H1 (cell line): ENCODE data around the gene ADA. TPM values are rescaled to one million over a fixed set of nuclear protein-coding genes. Genes with fewer than 3 reads are reported as not detected.

Experiments used
- CTCF ChIA-PET: fragments of 300-600 bp; sonication (Branson Sonifier 250); formaldehyde crosslinking; loops from one replicate; lab custom pipeline; 2021; ENCODE audit not compliant: partially characterized antibody; lab: Charles Lee
- POLR2A ChIA-PET: fragments of 300-600 bp; sonication (Branson Sonifier 250); formaldehyde crosslinking; loops from one replicate; lab custom pipeline; 2021; ENCODE audit warnings: inconsistent platforms; ENCODE audit not compliant: partially characterized antibody; lab: Charles Lee
- DNase-seq, 2 experiments: peaks; one replicate each; pipeline versions ENCODE4 v3.0.0 to v3.0.0-alpha.2; 2010 to 2022; ENCODE audit warnings: low spot score in 2 of 2, low read depth in 1 of 2, mixed read lengths in 1 of 2
- FAIRE-seq: peaks from 2 replicates; lab custom pipeline; 2011; peaks lifted over from hg19 to GRCh38; lab: Jason Lieb, UNC
- H2AFZ ChIP-seq: 2 replicates; pipeline ENCODE4 v1.8.1; 2012; ENCODE audit warnings: low read length, inconsistent platforms
- H2AK5ac ChIP-seq: 2 replicates; pipeline ENCODE4 v1.6.1; 2013; ENCODE audit warnings: low read depth, low read length
- H2BK120ac ChIP-seq: replicated peaks from 2 replicates; pipeline ENCODE3; 2013; ENCODE audit warnings: low read depth, low read length, inconsistent platforms
- H2BK12ac ChIP-seq: 2 replicates; pipeline ENCODE4 v1.6.1; 2013; ENCODE audit warnings: low read depth, low read length
- H2BK15ac ChIP-seq: 2 replicates; pipeline ENCODE4 v1.6.1; 2013; ENCODE audit warnings: low read length
- H2BK20ac ChIP-seq: 2 replicates; pipeline ENCODE4 v1.6.1; 2013; ENCODE audit warnings: low read length
- H2BK5ac ChIP-seq: 2 replicates; pipeline ENCODE4 v1.6.1; 2013; ENCODE audit warnings: low read depth, low read length
- H3K14ac ChIP-seq: 2 replicates; pipeline ENCODE4 v1.6.1; 2013; ENCODE audit warnings: inconsistent platforms; ENCODE audit not compliant: insufficient read length
- H3K18ac ChIP-seq: 2 replicates; pipeline ENCODE4 v1.6.1; 2013; ENCODE audit warnings: low read length; ENCODE audit errors: extremely low read depth
- H3K23ac ChIP-seq: 2 replicates; pipeline ENCODE4 v1.6.1; 2013; ENCODE audit warnings: inconsistent platforms; ENCODE audit not compliant: insufficient read length
- H3K23me2 ChIP-seq: 2 replicates; pipeline ENCODE4 v1.6.1; 2013; ENCODE audit warnings: low read depth, low read length
- H3K27ac ChIP-seq: 2 replicates; pipeline ENCODE4 v1.6.1; 2011; ENCODE audit warnings: low read depth, low read length, inconsistent platforms
- H3K27me3 ChIP-seq, 4 experiments: replicated peaks in 1 of 4; 1 replicate in 1 of 4; 2 replicates in 3 of 4; pipeline versions ENCODE4 v1.6.1 to v1.8.1; 2011 to 2013; ENCODE audit warnings: low read length in 3 of 4, mild to moderate bottlenecking in 3 of 4, inconsistent platforms in 2 of 4, mixed read lengths in 2 of 4, moderate library complexity in 1 of 4; ENCODE audit not compliant: control insufficient read depth in 3 of 4, insufficient read depth in 3 of 4; ENCODE audit errors: extremely low read depth in 1 of 4
- H3K36me3 ChIP-seq, 4 experiments: 2 replicates each; pipeline versions ENCODE4 v1.6.1 to v1.8.1; 2011 to 2013; ENCODE audit warnings: mild to moderate bottlenecking in 4 of 4, low read length in 3 of 4, moderate library complexity in 2 of 4, control low read depth in 1 of 4, inconsistent platforms in 1 of 4; ENCODE audit not compliant: insufficient read depth in 4 of 4, control insufficient read depth in 2 of 4
- H3K4ac ChIP-seq: replicated peaks from 2 replicates; pipeline ENCODE3; 2013; ENCODE audit warnings: low read length, low read depth, mixed read lengths, inconsistent platforms; ENCODE audit not compliant: insufficient read length
- H3K4me1 ChIP-seq, 4 experiments: replicated peaks in 1 of 4; 1 replicate in 1 of 4; 2 replicates in 3 of 4; pipeline versions ENCODE4 v1.6.1 to v1.8.1; 2011 to 2013; ENCODE audit warnings: low read length in 3 of 4, inconsistent platforms in 2 of 4, mixed read lengths in 1 of 4; ENCODE audit not compliant: insufficient read depth in 4 of 4, control insufficient read depth in 3 of 4
- H3K4me2 ChIP-seq, 2 experiments: 2 replicates each; pipeline versions ENCODE4 v1.6.1 to v1.8.1; 2011 to 2013; ENCODE audit warnings: low read depth in 2 of 2, low read length in 2 of 2, control low read depth in 1 of 2, inconsistent platforms in 1 of 2, mild to moderate bottlenecking in 1 of 2; ENCODE audit not compliant: insufficient read depth in 1 of 2
- H3K4me3 ChIP-seq, 4 experiments: fragments of 200-600, 300-600 bp in 1 of 4; sonication (generic), shearing (Covaris generic), sonication (Bioruptor Twin) in 1 of 4; 2 replicates each; pipeline versions ENCODE4 v1.5.1 to v1.8.1; 2011 to 2016; ENCODE audit warnings: low read length in 4 of 4, low read depth in 3 of 4, control low read depth in 2 of 4, inconsistent platforms in 2 of 4, mild to moderate bottlenecking in 2 of 4, mixed read lengths in 1 of 4, moderate library complexity in 1 of 4; ENCODE audit not compliant: insufficient read depth in 2 of 4; ENCODE audit errors: extremely low read depth in 1 of 4
- H3K56ac ChIP-seq: replicated peaks from 2 replicates; pipeline ENCODE3; 2013; ENCODE audit warnings: low read depth, mild to moderate bottlenecking, mixed read lengths, low read length, inconsistent platforms; ENCODE audit not compliant: insufficient read length
- H3K79me1 ChIP-seq: 2 replicates; pipeline ENCODE4 v1.6.1; 2013; ENCODE audit warnings: low read depth, low read length, control low read depth
- H3K79me2 ChIP-seq, 2 experiments: 2 replicates each; pipeline versions ENCODE4 v1.6.1 to v1.8.1; 2012 to 2013; ENCODE audit warnings: low read length in 2 of 2, mild to moderate bottlenecking in 2 of 2, inconsistent platforms in 1 of 2; ENCODE audit not compliant: insufficient read depth in 2 of 2, control insufficient read depth in 1 of 2
- H3K9ac ChIP-seq, 4 experiments: replicated peaks in 1 of 4; 1 replicate in 1 of 4; 2 replicates in 3 of 4; pipeline versions ENCODE4 v1.6.1 to v1.8.1; 2011 to 2013; ENCODE audit warnings: low read depth in 3 of 4, low read length in 3 of 4, control low read depth in 2 of 4, mild to moderate bottlenecking in 2 of 4, moderate library complexity in 2 of 4, inconsistent platforms in 1 of 4; ENCODE audit errors: extremely low read depth in 1 of 4
- H3K9me3 ChIP-seq, 2 experiments: 2 replicates each; pipeline versions ENCODE4 v1.6.1 to v1.8.1; 2012 to 2013; ENCODE audit warnings: mild to moderate bottlenecking in 2 of 2, moderate library complexity in 2 of 2, control low read depth in 1 of 2, inconsistent platforms in 1 of 2, low read depth in 1 of 2, low read length in 1 of 2, mixed read lengths in 1 of 2; ENCODE audit not compliant: insufficient read depth in 2 of 2
- H4K20me1 ChIP-seq, 2 experiments: replicated peaks in 1 of 2; 2 replicates each; pipeline versions ENCODE3 to v1.8.1; 2011 to 2013; ENCODE audit warnings: inconsistent platforms in 2 of 2, low read length in 2 of 2, mild to moderate bottlenecking in 1 of 2; ENCODE audit not compliant: insufficient read depth in 2 of 2, control insufficient read depth in 1 of 2
- H4K5ac ChIP-seq: 2 replicates; pipeline ENCODE4 v1.6.1; 2013; ENCODE audit warnings: low read length, low read depth, mixed read lengths, inconsistent platforms; ENCODE audit not compliant: insufficient read length
- H4K8ac ChIP-seq: 2 replicates; pipeline ENCODE4 v1.8.0; 2013; ENCODE audit warnings: mild to moderate bottlenecking, moderate library complexity, low read length, inconsistent platforms; ENCODE audit not compliant: insufficient read depth; ENCODE audit errors: extremely low read depth
- H4K91ac ChIP-seq: replicated peaks from 2 replicates; pipeline ENCODE3; 2013; ENCODE audit warnings: low read length, mixed read lengths, inconsistent platforms; ENCODE audit not compliant: insufficient read length
- CBX5 ChIP-seq: fragments of 300-800, 300-1000 bp; sonication (generic); IDR thresholded peaks from 2 replicates; pipeline ENCODE4 v1.7.1; 2016; ENCODE audit warnings: antibody characterized with exemption, low read length, low read depth
- CTBP2 ChIP-seq: IDR thresholded peaks from 2 replicates; pipeline ENCODE4 v1.7.0; 2011; ENCODE audit warnings: borderline replicate concordance, mild to moderate bottlenecking, moderate library complexity, mixed read lengths, low read length; ENCODE audit not compliant: insufficient read depth, insufficient read length
- JUN ChIP-seq: IDR thresholded peaks from 2 replicates; pipeline ENCODE4 v1.6.1; 2011; ENCODE audit warnings: low read depth, mild to moderate bottlenecking, improper control_type of control experiment, low read length
- KDM1A ChIP-seq: fragments of 200-600, 300-600 bp; sonication (generic); IDR thresholded peaks from 2 replicates; pipeline ENCODE4 v1.7.1; 2016; ENCODE audit warnings: mild to moderate bottlenecking, low read length, borderline replicate concordance
- POLR2AphosphoS5 ChIP-seq: IDR thresholded peaks from 2 replicates; pipeline ENCODE4 v1.6.1; 2011; ENCODE audit warnings: low read depth, low read length
- SIX5 ChIP-seq: IDR thresholded peaks from 2 replicates; pipeline ENCODE4 v1.6.1; 2011; ENCODE audit warnings: mild to moderate bottlenecking, low read depth, low read length
- TAF1 ChIP-seq: IDR thresholded peaks from 2 replicates; pipeline ENCODE4 v1.6.1; 2011; ENCODE audit warnings: mild to moderate bottlenecking, low read depth, low read length
- TBP ChIP-seq: IDR thresholded peaks from 2 replicates; pipeline ENCODE4 v1.6.1; 2011; ENCODE audit warnings: low read depth, low read length, improper control_type of control experiment
- TCF12 ChIP-seq: IDR thresholded peaks from 2 replicates; pipeline ENCODE4 v1.6.1; 2011; ENCODE audit warnings: low read depth, mild to moderate bottlenecking, low read length
- WGBS, 2 experiments: shearing (Covaris generic) in 1 of 2; methylation state at CpG; one replicate each; pipeline versions ENCODE4 v1.1.6 to v1.1.7; 2013 to 2015; ENCODE audit warnings: low lambda C conversion rate in 2 of 2, mixed read lengths in 2 of 2, inconsistent platforms in 1 of 2, low coverage in 1 of 2, missing lambda C conversion rate in 1 of 2; ENCODE audit not compliant: insufficient replicate concordance in 2 of 2, insufficient coverage in 1 of 2, insufficient read length in 1 of 2; ENCODE audit errors: extremely low coverage in 1 of 2, missing lambda C conversion rate in 1 of 2; 5-methylcytosine and 5-hydroxymethylcytosine counted together
- polyA plus RNA-seq, 7 experiments: library from polyadenylated mRNA; depleted of rRNA in 3 of 7; stranded (reverse) in 5 of 7; unstranded in 2 of 7; fragments of >200 nt in 5 of 7; fragments of 200-250 nt in 2 of 7; gene quantifications; 1 replicate in 5 of 7; 2 replicates in 1 of 7; 4 replicates in 1 of 7; pipeline versions ENCODE4 v1.2.1 to v1.2.3, GENCODE V29; 2011 to 2013; ENCODE audit warnings: missing spikeins in 2 of 7, mixed read lengths in 2 of 7
- total RNA-seq: library from RNA; stranded (reverse); fragmentation: NEBNext Ultra II Directional; extraction: Animal tissue kit (Norgen Biotek cat#: 25700); gene quantifications from 2 replicates; pipeline ENCODE4 v1.2.1, GENCODE V29; 2021

Gene ADA
- total and polyA plus RNA-seq, 2 of the 8 experiments (the other 6 are each of a cell fraction or from before 2014, with no cell fraction given) = 19.9 to 32.8 TPM

- Histone ChIP-seq H3K4me3 (peak overlapping the region in 2 of 4 experiments; percentile 10 to 20; a peak in 2 of 8 replicates), H3K23ac (no peak overlapping the region), H2AFZ (peak overlapping the region; percentile 45; the same call in 1 of the 2 replicates), H4K20me1 (no peaks in the 10 kb centered on the region), H3K4me1 (peaks cover 8 to 34% (median 21%) of the 10 kb centered on the region in 4 experiments), H3K23me2 (no peaks in the 10 kb centered on the region), H3K4me2 (peak overlapping the region; percentile 13 to 56), H2BK12ac (peak overlapping the region; percentile 98; the same call in 1 of the 2 replicates), H2BK120ac (peak overlapping the region; percentile 92), H3K18ac (peak overlapping the region; percentile 96), H3K9ac (peak overlapping the region in 1 of 4 experiments; percentile 16; a peak in 2 of 7 replicates), H3K27ac (peak overlapping the region; percentile 85; the same call in 1 of the 2 replicates), H4K91ac (peak overlapping the region; percentile 96), H3K36me3 (peaks cover 0 to 2% (median 0%) of the 10 kb centered on the region in 4 experiments; a peak in 1 of 8 replicates), H3K4ac (peak overlapping the region; percentile 61), H2BK5ac (peak overlapping the region; percentile 98), H4K5ac (peak overlapping the region; percentile 39), H2BK20ac (peak overlapping the region; percentile 96), H3K27me3 (no peaks in the 10 kb centered on the region), H3K9me3 (no peaks in the 10 kb centered on the region), H3K79me1 (0 out of 2 replicates have a peak, but pooled peaks cover 2% of the 10 kb centered on the region), H2BK15ac (peak overlapping the region; percentile 72; the same call in 1 of the 2 replicates), H4K8ac (peak overlapping the region; percentile 87; the same call in 1 of the 2 replicates), H3K14ac (no peak overlapping the region), H3K79me2 (no peaks in the 10 kb centered on the region), H2AK5ac (no peak overlapping the region; the same call in 1 of the 2 replicates), H3K56ac (no peak overlapping the region)
- CTCF ChIA-PET = interaction anchor here (0.9 to 11.0 kb wide), 12 partner anchors 10 to 258 kb away, joined by 3 to 83 read pairs (median 4); no protein-coding TSS in a partner anchor
- 31% methylated on average over 17 of the region's 17 CpGs; no CpG with 5 or more reads in 1 of the 2 experiments for WGBS, 2 experiments
- DNase-seq (peak in 1 of 2 experiments; percentile 63), FAIRE-seq (no peak)
- POLR2A ChIA-PET = interaction anchor here (0.8 to 2.2 kb wide), 7 partner anchors 9 to 58 kb away, joined by 3 to 12 read pairs (median 4); partner anchors contain the start of gene ADA
- TF ChIP-seq TCF12 (0 out of 2 replicates have a peak, but pooled peaks have one; percentile 51), KDM1A (no peak), SIX5 (no peak), TBP (no peak), CTBP2 (peak; percentile 33), CBX5 (no peak), POLR2AphosphoS5 (peak; percentile 59; the same call in 1 of the 2 replicates), JUN (no peak), TAF1 (0 out of 2 replicates have a peak, but pooled peaks have one; percentile 29)
Measured at GRCh38 chr20:44642203-44643153, 9.0 kb downstream of the ADA start.
